Spinal cord (tissue), 10 donors: ENCODE results near the gene CHURC1. TPM values are rescaled to one million over a fixed set of nuclear protein-coding genes. Genes with fewer than 3 reads are reported as not detected.

ENCODE experiments used
- DNase-seq, 6 donors: peaks; one replicate each; pipeline versions ENCODE4 v3.0.0 to v3.0.0-alpha.2; 2013 to 2015; ENCODE audit warnings: low spot score in 6 of 6, low read depth in 4 of 6
- H3K27ac ChIP-seq: one replicate; pipeline ENCODE4 v1.5.1; 2013; ENCODE audit warnings: low read depth, low read length, control low read depth
- H3K27me3 ChIP-seq: one replicate; pipeline ENCODE4 v1.6.1; 2013; ENCODE audit warnings: low read length; ENCODE audit not compliant: control insufficient read depth, insufficient read depth
- H3K36me3 ChIP-seq: one replicate; pipeline ENCODE4 v1.6.1; 2013; ENCODE audit warnings: low read length; ENCODE audit not compliant: control insufficient read depth, insufficient read depth
- H3K4me1 ChIP-seq: one replicate; pipeline ENCODE4 v1.6.1; 2013; ENCODE audit warnings: low read length; ENCODE audit not compliant: control insufficient read depth, insufficient read depth
- H3K4me3 ChIP-seq: one replicate; pipeline ENCODE4 v1.5.1; 2013; ENCODE audit warnings: low read depth, low read length, control low read depth
- H3K9me3 ChIP-seq: one replicate; pipeline ENCODE4 v1.6.1; 2013; ENCODE audit warnings: low read length; ENCODE audit not compliant: control insufficient read depth, insufficient read depth
- WGBS: methylation state at CpG from one replicate; pipeline ENCODE4 v1.1.5; 2013; ENCODE audit warnings: missing lambda C conversion rate; ENCODE audit not compliant: insufficient coverage; 5-methylcytosine and 5-hydroxymethylcytosine counted together
- polyA plus RNA-seq, 2 donors: library from polyadenylated mRNA; unstranded; fragments of 120-200 nt; gene quantifications; one replicate each; pipeline ENCODE4 v1.2.1, GENCODE V29; 2013; ENCODE audit not compliant: insufficient read length in 2 of 2
- small RNA-seq: library from RNA; depleted of rRNA; stranded (forward); fragments of <200 nt; gene quantifications from one replicate; pipeline ENCODE3, GENCODE V24; 2014; ENCODE audit warnings: low replicate concordance
- total RNA-seq, 2 donors: library from RNA; depleted of rRNA in 1 of 2; stranded (reverse); fragments of 120-200 nt in 1 of 2; fragments of >200 nt in 1 of 2; gene quantifications; one replicate each; pipeline versions ENCODE4 v1.2.3 to v1.2.4, GENCODE V29; 2013 to 2014
- donor health status: healthy.

CHURC1 gene
- total and polyA plus RNA-seq, 4 donors = 38.7 to 67.5 (median 53.9) TPM

- peak overlapping the region; percentile 60 for H3K4me3 ChIP-seq
- peaks cover 31% of the 10 kb centered on the region for H3K4me1 ChIP-seq
- peak in 1 of 6 donors; percentile 24 for DNase-seq
- no peaks in the 10 kb centered on the region for H3K36me3 ChIP-seq
- WGBS = 40% methylated on average over 4 of the region's 8 CpGs
- no peak overlapping the region for H3K27ac ChIP-seq
- H3K9me3 ChIP-seq = no peaks in the 10 kb centered on the region
- no peaks in the 10 kb centered on the region for H3K27me3 ChIP-seq
Measured at GRCh38 chr14:64973026-64973442, 58.8 kb downstream of the CHURC1 start.

DNA sequence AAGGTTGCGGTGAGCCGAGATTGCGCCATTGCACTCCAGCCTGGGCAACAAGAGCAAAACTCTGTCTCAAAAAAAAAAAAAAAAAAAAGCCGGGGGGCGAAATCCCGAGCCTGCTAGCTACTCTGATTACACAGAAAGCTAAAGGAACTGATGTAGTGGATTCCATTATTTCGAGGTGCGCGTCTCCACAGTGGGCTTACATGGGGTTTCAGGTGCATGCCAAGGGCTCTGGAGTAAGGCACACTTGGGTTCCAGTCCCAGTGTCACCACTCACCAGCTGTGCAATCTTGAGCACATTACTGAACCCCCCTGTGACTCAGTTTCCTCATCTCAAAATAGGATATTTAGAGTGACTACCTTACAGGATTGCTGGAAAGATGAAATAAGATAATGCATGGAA lies 59.6 kb downstream of the CHURC1 start:
- 90% methylated on average over 3 of the region's 9 CpGs for WGBS
- H3K36me3 ChIP-seq = no peaks in the 10 kb centered on the region
- H3K9me3 ChIP-seq = no peaks in the 10 kb centered on the region
- H3K4me1 ChIP-seq = peaks cover 23% of the 10 kb centered on the region
- no peak for DNase-seq
- no peak overlapping the region for H3K4me3 ChIP-seq
- no peak overlapping the region for H3K27ac ChIP-seq
- no peaks in the 10 kb centered on the region for H3K27me3 ChIP-seq

DNA sequence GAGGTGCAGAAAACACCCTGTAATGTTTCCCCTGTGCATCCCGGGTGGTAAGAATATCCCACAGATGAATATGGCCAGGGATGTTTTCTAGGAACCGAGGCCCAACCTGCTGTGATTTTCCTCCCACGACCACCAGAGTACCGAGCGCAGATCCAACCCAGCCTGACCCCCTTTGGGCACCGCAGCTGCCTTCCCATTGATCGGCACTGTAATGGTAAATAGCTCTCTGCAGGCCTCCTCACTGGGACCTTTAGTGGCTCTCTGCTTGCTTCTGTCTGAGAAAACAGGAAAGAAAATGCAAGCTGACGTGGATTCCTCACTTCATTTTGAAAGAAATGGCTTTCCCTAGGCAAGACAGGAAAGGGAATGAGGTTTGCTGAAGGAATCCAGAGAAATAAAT lies 60.3 kb downstream of the CHURC1 start:
- peaks cover 22% of the 10 kb centered on the region for H3K4me1 ChIP-seq
- H3K4me3 ChIP-seq = no peak overlapping the region
- H3K9me3 ChIP-seq = no peaks in the 10 kb centered on the region
- DNase-seq = peak in 1 of 6 donors; percentile 22
- H3K27ac ChIP-seq = no peak overlapping the region
- H3K36me3 ChIP-seq = no peaks in the 10 kb centered on the region
- WGBS = 12% methylated on average over 6 of the region's 8 CpGs
- H3K27me3 ChIP-seq = no peaks in the 10 kb centered on the region

- 100% methylated on average over 1 of the region's 5 CpGs for WGBS
Measured at GRCh38 chr14:64979336-64980074, 65.2 kb downstream of the CHURC1 start.

GRCh38 chr14:64983439-64984310 lies 69.4 kb downstream of the CHURC1 start:
- H3K4me3 ChIP-seq = no peak overlapping the region
- 4% methylated on average over 3 of the region's 15 CpGs for WGBS
- H3K27me3 ChIP-seq = peaks cover 3% of the 10 kb centered on the region
- no peaks in the 10 kb centered on the region for H3K36me3 ChIP-seq
- H3K4me1 ChIP-seq = peaks cover 11% of the 10 kb centered on the region
- no peak overlapping the region for H3K27ac ChIP-seq
- H3K9me3 ChIP-seq = no peaks in the 10 kb centered on the region
- DNase-seq = peak in 4 of 6 donors; percentile 15 to 93 (median 65)

More at GRCh38 chr14:64979336-64980074, 65.2 kb downstream of the CHURC1 start:
- no peak overlapping the region for H3K27ac ChIP-seq
- DNase-seq = no peak
- H3K9me3 ChIP-seq = no peaks in the 10 kb centered on the region
- no peak overlapping the region for H3K4me3 ChIP-seq
- no peaks in the 10 kb centered on the region for H3K36me3 ChIP-seq
- H3K27me3 ChIP-seq = no peaks in the 10 kb centered on the region
- peaks cover 3% of the 10 kb centered on the region for H3K4me1 ChIP-seq

Small RNA genes lying within 50 kb of the gene (small RNA-seq; reads per million reads assigned to genes)
- not detected for gene RPPH1-2P

Other genes with a start within 250 kb of the CHURC1 start
- 10 to 100 TPM; 32.1 to 45.6 TPM for gene PLEKHG3, start 210.0 kb upstream of the CHURC1 start, total RNA-seq
- 10 to 100 TPM; 38.7 to 53.9 TPM for gene PLEKHG3, start 210.0 kb upstream of the CHURC1 start, polyA plus RNA-seq
- 10 to 100 TPM; 19.0 to 31.1 TPM for gene SPTB, start 34.5 kb upstream of the CHURC1 start, total RNA-seq
- 10 to 100 TPM; 39.3 to 42.3 TPM for gene SPTB, start 34.5 kb upstream of the CHURC1 start, polyA plus RNA-seq
- gene GPX2, start 28.3 kb downstream of the CHURC1 start, total RNA-seq = under 1 TPM in 1 of 2 donors, not detected in 1; 0.30 TPM
- 1 to 10 TPM in 1 of 2 donors, under 1 TPM in 1; 0.43 to 1.2 TPM for gene GPX2, start 28.3 kb downstream of the CHURC1 start, polyA plus RNA-seq
- gene RAB15, start 57.9 kb downstream of the CHURC1 start, total RNA-seq = 10 to 100 TPM; 23.5 to 25.6 TPM
- gene RAB15, start 57.9 kb downstream of the CHURC1 start, polyA plus RNA-seq = 100 to 1,000 TPM in 1 of 2 donors, 10 to 100 TPM in 1; 89.6 to 102 TPM
- 10 to 100 TPM; 20.9 to 29.6 TPM for gene FNTB, start 72.4 kb downstream of the CHURC1 start, total RNA-seq
- 10 to 100 TPM; 56.7 to 66.9 TPM for gene FNTB, start 72.4 kb downstream of the CHURC1 start, polyA plus RNA-seq
- gene MAX, start 188.1 kb downstream of the CHURC1 start, total RNA-seq = 10 to 100 TPM; 48.2 to 55.2 TPM
- 10 to 100 TPM; 75.3 to 76.7 TPM for gene MAX, start 188.1 kb downstream of the CHURC1 start, polyA plus RNA-seq